AG09319 (cell line): Measurements from ENCODE around the gene WBP1L.

Experiments
- DNase-seq: peaks from one replicate; pipeline ENCODE4 v3.0.0-alpha.2; 2010; ENCODE audit warnings: low read depth; ENCODE audit errors: extremely low read depth
- CTCF ChIP-seq: IDR thresholded peaks from 2 replicates; pipeline ENCODE4 v1.5.1; 2011; ENCODE audit warnings: low read depth, mild to moderate bottlenecking, inconsistent platforms, low read length, moderate library complexity

The WBP1L gene

DNA sequence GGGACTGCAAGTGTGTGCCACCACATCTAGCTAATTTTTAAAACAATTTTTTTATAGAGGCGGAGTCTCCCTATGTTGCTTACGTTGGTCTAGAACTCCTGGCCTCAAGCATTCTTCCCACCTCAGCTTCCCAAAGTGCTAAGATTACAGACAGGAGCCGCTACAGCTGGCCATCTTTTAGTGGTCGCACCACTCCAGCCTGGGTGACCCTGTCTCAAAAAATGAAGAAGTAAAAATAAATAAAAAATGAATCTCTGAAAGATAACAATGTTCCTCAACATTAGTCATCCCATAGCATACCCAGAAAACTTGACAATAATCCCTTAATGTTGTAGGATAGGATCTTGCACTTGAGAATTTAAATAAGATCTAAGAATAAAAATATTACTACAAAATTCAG lies 18.2 kb downstream of the WBP1L start:
- DNase-seq, result no peak
- no peak for TF ChIP-seq CTCF

DNA sequence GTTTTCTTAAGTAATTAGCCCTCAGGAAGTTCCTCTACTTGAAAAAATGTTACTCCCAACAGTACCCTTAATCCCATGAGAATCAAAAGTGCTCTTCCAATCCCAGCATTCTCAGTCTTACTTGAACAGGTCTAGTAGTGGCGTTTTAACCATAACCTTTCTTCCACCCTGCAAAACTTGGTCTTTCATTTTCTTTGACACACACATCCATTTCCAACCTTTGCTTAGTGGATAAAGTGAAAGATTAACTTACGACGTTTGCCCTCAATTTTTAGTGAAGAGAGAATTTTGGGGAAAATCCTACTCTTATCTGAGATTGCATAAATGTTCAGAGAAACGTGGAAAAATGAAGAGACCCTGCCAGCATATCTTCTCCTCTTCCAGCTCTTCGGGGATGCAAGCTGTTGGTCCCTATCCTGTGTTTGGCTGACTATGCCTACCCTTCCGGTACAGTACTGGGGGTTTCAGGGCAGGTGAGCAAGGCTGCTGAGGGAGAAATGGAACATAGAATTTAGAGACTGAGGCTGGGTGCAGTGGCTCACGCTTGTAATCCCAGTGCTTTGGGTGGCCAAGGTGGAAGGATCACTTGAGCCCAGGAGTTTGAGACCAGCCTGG lies 18.8 kb downstream of the WBP1L start:
- no peak for TF ChIP-seq CTCF
- no peak for DNase-seq

DNA sequence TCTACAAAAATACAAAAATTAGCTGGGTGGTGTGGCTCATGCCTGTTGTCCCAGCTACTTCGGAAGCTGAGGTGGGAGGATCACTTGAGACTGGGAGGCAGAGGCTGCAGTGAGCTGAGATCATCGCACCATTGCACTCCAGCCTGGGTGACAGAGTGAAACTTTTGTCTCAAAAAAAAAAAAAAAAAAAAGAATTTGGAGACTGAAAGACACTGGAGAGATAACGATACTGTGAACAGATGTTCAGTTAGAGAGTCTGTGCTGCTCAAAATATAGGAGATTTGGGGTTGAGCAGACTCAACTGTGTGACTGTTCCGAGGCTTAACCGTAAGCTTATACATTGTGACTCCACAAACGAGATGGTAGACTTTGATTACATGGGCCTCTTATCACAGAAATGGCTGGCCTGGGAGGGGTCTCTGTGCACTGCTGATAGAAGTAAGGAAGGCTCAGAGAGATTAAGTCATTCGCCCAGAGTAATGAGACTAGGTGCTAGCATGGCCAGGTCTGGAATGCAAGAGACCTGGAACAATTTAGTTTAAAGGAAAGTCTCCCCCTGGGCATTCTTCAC lies 19.4 kb downstream of the WBP1L start:
- TF ChIP-seq CTCF, result no peak
- DNase-seq, result no peak

- DNase-seq, result no peak
Observed at GRCh38 chr10:102764470-102765161, 20.9 kb downstream of the WBP1L start.

DNA sequence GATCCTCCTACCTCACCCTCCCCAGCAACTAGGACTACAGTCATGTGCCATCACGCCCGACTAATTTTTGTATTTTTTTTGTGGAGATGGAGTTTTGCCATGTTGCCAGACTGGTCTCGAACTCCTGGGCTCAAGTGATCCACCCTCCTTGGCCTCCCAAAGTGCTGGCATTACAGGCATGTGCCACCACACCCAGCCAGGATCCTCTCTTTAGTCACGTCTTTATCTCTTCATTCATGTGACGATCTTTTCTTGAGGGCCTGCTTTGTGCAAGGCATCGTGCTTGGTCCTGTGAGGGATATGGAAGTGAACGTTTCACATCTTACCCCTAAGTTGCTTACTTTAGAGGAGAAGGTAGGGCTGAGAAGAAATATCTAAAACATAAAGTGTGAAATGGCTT lies 21.6 kb downstream of the WBP1L start:
- TF ChIP-seq CTCF, result no peak
- no peak for DNase-seq

More at GRCh38 chr10:102764470-102765161, 20.9 kb downstream of the WBP1L start:
- TF ChIP-seq CTCF, result no peak

DNA sequence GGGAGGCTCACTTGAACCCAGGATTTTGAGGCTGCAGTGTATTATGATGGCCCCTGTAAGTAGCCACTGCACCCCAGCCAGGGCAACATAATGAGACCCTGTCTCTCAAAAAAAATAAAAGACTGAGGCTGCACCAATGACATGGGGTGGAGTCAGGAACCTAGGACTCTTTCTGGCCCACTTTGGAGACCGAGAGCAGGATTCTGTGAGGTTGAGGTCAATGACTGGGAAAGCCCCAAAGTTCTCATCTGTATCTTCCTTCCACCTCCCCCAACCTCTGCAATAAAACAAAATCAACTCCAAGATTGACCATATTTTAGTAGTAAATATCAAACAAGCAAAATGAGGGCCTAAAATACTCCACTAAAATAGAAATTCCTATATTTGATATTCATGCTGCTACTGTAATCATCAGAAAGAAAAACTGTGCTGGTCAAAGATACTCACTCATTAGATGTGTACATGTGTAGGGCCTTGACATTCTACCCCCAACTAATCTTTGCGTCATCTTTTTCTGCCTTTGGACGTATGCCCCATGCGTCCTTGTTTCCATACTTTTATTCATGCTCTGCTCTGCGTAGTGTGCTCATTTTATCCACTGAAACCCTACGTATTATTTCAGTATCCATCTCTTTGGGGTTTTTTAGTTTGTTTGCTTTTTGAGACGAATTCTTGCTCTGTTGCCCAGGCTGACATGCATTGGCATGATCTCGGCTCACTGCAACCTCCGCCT lies 23.8 kb downstream of the WBP1L start:
- DNase-seq, result no peak
- TF ChIP-seq CTCF, result no peak
